GM19193 (cell line): ENCODE results near the gene OR2AK2.

Experiments used
- POLR2A ChIP-seq: IDR thresholded peaks from 4 replicates; pipeline ENCODE4 v1.6.1; 2011; ENCODE audit not compliant: insufficient read depth, insufficient read length; ENCODE audit errors: extremely low read depth

The OR2AK2 gene

GRCh38 chr1:248000169-248000568 is 35.1 kb downstream of the OR2AK2 start:
- TF ChIP-seq POLR2A = no peak

GRCh38 chr1:248007778-248008177 is 42.7 kb downstream of the OR2AK2 start:
- no peak for TF ChIP-seq POLR2A

DNA sequence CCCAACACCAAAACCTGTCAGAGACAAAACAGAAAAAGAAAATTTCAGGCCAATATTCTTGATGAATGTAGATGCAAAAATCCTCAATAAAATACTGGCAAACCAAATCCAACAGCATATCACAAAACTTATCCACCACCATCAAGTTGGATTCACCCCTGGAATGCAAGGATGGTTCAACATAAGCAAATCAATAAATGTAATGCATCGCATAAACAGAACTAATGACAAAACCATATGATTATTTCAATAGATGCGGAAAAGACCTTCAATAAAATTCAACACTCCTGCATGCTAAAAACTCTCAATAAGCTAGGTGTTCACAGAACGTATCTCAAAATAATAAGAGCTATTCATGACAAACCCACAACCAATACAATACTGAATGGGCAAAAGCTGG is 44.6 kb downstream of the OR2AK2 start:
- no peak for TF ChIP-seq POLR2A

DNA sequence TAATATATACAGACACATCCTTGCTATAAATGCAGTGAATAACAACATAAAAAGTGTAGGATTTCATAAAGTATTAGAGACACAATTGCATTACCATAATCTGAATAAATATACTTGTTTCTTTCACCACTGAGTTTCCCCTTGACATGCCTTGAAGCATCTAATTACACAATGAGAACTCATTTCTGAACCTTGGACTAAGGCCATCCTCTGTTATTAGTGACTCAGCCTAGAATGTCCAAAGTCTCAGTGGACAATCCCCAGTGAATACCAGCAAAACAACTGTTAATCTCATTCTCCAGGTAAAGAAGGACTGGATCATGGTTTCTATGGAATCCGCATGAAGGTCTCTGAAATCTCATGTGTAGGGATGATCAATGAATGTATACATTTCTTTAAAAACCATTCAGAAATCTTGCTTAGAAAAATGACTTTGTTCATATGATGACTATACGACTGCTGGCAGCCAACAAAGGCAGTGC is 48.2 kb downstream of the OR2AK2 start, which contains the start of gene OR2L5:
Gene OR2L5, plus strand, starts transcription at position 432 of the 482 bp plus-strand sequence. CDS start 8,288 bp downstream, outside the sequence.
- TF ChIP-seq POLR2A = no peak

GRCh38 chr1:248015803-248016202 is 50.8 kb downstream of the OR2AK2 start:
- no peak for TF ChIP-seq POLR2A
